ENCODE data around the gene ITGBL1. TPM values are rescaled to one million over a fixed set of nuclear protein-coding genes. Genes with fewer than 3 reads are reported as not detected.

The ITGBL1 gene
- total and polyA plus RNA-seq, 2 of the 8 experiments (the other 6 are each of a cell fraction or from before 2014, with no cell fraction given): not detected

DNA sequence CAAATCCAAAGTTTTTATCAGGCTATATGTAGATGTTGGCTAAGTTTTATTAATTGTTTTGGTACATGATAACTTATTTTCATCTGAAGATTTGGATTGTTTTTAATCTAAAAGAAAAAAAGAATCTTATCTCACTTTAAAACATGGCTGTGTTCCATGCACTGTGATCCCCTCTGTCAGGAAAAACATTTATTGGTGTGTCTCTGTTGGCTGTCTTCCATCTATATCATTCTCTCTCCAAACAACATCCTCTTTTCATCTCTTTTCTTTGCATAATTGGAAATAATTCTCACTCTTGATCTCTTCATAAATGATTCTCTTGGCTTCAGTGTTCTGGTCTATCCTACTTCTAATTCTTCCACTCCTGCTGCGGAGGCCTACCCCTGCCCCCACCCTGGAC lies 40.4 kb upstream of the ITGBL1 start:
- no peaks in the 10 kb centered on the region for H3K9me3 ChIP-seq (ENCODE audit: insufficient read depth in 2 of 2, low read depth in 1 of 2, low read length in 1 of 2)
- no peak overlapping the region for H2BK12ac ChIP-seq (ENCODE audit: low read depth, low read length)
- H3K36me3 ChIP-seq (ENCODE audit: control insufficient read depth in 2 of 4, insufficient read depth in 4 of 4, low read length in 3 of 4): no peaks in the 10 kb centered on the region
- H3K4me1 ChIP-seq (replicated peaks in 1 of 4; ENCODE audit: control insufficient read depth in 3 of 4, insufficient read depth in 4 of 4, low read length in 3 of 4): peaks cover 0 to 4% (median 3%) of the 10 kb centered on the region in 4 experiments; a peak in 6 of 7 replicates
- 92% methylated on average over 1 of the region's 1 CpG; no CpG with 5 or more reads in 1 of the 2 experiments for WGBS, 2 experiments (ENCODE audit: extremely low coverage in 1 of 2, insufficient coverage in 1 of 2, insufficient read length in 1 of 2, insufficient replicate concordance in 2 of 2, low coverage in 1 of 2, low lambda C conversion rate in 2 of 2, missing lambda C conversion rate in 1 of 2)
- H3K9ac ChIP-seq (replicated peaks in 1 of 4; ENCODE audit: extremely low read depth in 1 of 4, low read depth in 3 of 4, low read length in 3 of 4): no peak overlapping the region
- no peak overlapping the region for H3K4ac ChIP-seq (replicated peaks; ENCODE audit: insufficient read length, low read depth, low read length)
- H3K23me2 ChIP-seq (ENCODE audit: low read depth, low read length): peaks cover 8% of the 10 kb centered on the region; the same call in 1 of the 2 replicates
- H4K20me1 ChIP-seq (replicated peaks in 1 of 2; ENCODE audit: control insufficient read depth in 1 of 2, insufficient read depth in 2 of 2, low read length in 2 of 2): no peaks in the 10 kb centered on the region
- no peak overlapping the region for H4K8ac ChIP-seq (ENCODE audit: extremely low read depth, insufficient read depth, low read length)
- ChIA-PET POLR2A (ENCODE audit: partially characterized antibody) (no interaction called here), CTCF (ENCODE audit: partially characterized antibody) (no interaction called here)
- H4K5ac ChIP-seq (ENCODE audit: insufficient read length, low read depth, low read length): no peak overlapping the region
- DNase-seq (ENCODE audit: low read depth in 1 of 2, low spot score in 2 of 2) (no peak), FAIRE-seq (no peak)
- H2BK15ac ChIP-seq (ENCODE audit: low read length): no peak overlapping the region
- H3K14ac ChIP-seq (ENCODE audit: insufficient read length): no peak overlapping the region
- no peak overlapping the region for H2AFZ ChIP-seq (ENCODE audit: low read length)
- no peak overlapping the region for H2BK5ac ChIP-seq (ENCODE audit: low read depth, low read length)
- H3K27me3 ChIP-seq (replicated peaks in 1 of 4; ENCODE audit: control insufficient read depth in 3 of 4, extremely low read depth in 1 of 4, insufficient read depth in 3 of 4, low read length in 3 of 4): peaks cover 5 to 15% (median 15%) of the 10 kb centered on the region in 4 experiments
- no peaks in the 10 kb centered on the region for H3K79me1 ChIP-seq (ENCODE audit: low read depth, low read length)
- H3K4me3 ChIP-seq (ENCODE audit: extremely low read depth in 1 of 4, insufficient read depth in 2 of 4, low read depth in 3 of 4, low read length in 4 of 4): no peak overlapping the region
- no peaks in the 10 kb centered on the region for H3K79me2 ChIP-seq (ENCODE audit: control insufficient read depth in 1 of 2, insufficient read depth in 2 of 2, low read length in 2 of 2)
- H3K23ac ChIP-seq (ENCODE audit: insufficient read length): no peak overlapping the region
- H2BK20ac ChIP-seq (ENCODE audit: low read length): no peak overlapping the region
- no peak overlapping the region for H3K4me2 ChIP-seq (ENCODE audit: insufficient read depth in 1 of 2, low read depth in 2 of 2, low read length in 2 of 2)
- H4K91ac ChIP-seq (replicated peaks; ENCODE audit: insufficient read length, low read length): no peak overlapping the region
- no peak overlapping the region for H3K27ac ChIP-seq (ENCODE audit: low read depth, low read length)
- H2AK5ac ChIP-seq (ENCODE audit: low read depth, low read length): no peak overlapping the region
- no peak for TF ChIP-seq CBX5 (IDR thresholded peaks at IDR 0.05; ENCODE audit: low read depth, low read length)
- TF ChIP-seq CHD1 (IDR thresholded peaks at IDR 0.05; ENCODE audit: low read depth, low read length): no peak
- TF ChIP-seq TAF1 (IDR thresholded peaks at IDR 0.05; ENCODE audit: low read depth, low read length): no peak
- no peak for TF ChIP-seq POLR2A (IDR thresholded peaks at IDR 0.05; ENCODE audit: control extremely low read depth in 1 of 2, low read depth in 2 of 2, low read length in 2 of 2)
- no peak overlapping the region for H2BK120ac ChIP-seq (replicated peaks; ENCODE audit: low read depth, low read length)
- no peak overlapping the region for H3K56ac ChIP-seq (replicated peaks; ENCODE audit: insufficient read length, low read depth, low read length)
- H3K18ac ChIP-seq (ENCODE audit: extremely low read depth, low read length): no peak overlapping the region
